ENCODE data around the gene G3BP1. TPM values are rescaled to one million over a fixed set of nuclear protein-coding genes. Genes with fewer than 3 reads are reported as not detected.
A peak's percentile ranks its signal among the peaks of the same experiment; 100 is the strongest.
"Not testable (repeated sequence)": the region's sequence is repeated elsewhere in the genome, so short reads cannot be mapped to it uniquely, and the experiment has no call there.

G3BP1 gene
- total RNA-seq (100 to 1,000 TPM in 5 of 9 donors, 10 to 100 TPM in 4; 61.4 to 167 (median 130) TPM), polyA plus RNA-seq (10 to 100 TPM; 11.5 to 90.3 (median 13.0) TPM)
- long read RNA-seq, donor 1, full-length matches to known transcripts = 18 of 18 reads
- long read RNA-seq, donor 1, partial matches to known transcripts = 0 of 18 reads
- long read RNA-seq, donor 1, other reads (novel, unspliced or antisense) = 0 of 18 reads
- long read RNA-seq, donor 2, full-length matches to known transcripts = 15 of 15 reads
- long read RNA-seq, donor 2, partial matches to known transcripts = 0 of 15 reads
- long read RNA-seq, donor 2, other reads (novel, unspliced or antisense) = 0 of 15 reads
- long read RNA-seq, donor 3, full-length matches to known transcripts = 18 of 18 reads
- long read RNA-seq, donor 3, partial matches to known transcripts = 0 of 18 reads
- long read RNA-seq, donor 3, other reads (novel, unspliced or antisense) = 0 of 18 reads
- long read RNA-seq, donor 4, full-length matches to known transcripts = 48 of 60 reads
- long read RNA-seq, donor 4, partial matches to known transcripts = 3 of 60 reads
- long read RNA-seq, donor 4, other reads (novel, unspliced or antisense) = 9 of 60 reads
- long read RNA-seq, donor 5, full-length matches to known transcripts = 196 of 222 reads
- long read RNA-seq, donor 5, partial matches to known transcripts = 4 of 222 reads
- long read RNA-seq, donor 5, other reads (novel, unspliced or antisense) = 22 of 222 reads
- long read RNA-seq, donor 6, full-length matches to known transcripts = 31 of 40 reads
- long read RNA-seq, donor 6, partial matches to known transcripts = 4 of 40 reads
- long read RNA-seq, donor 6, other reads (novel, unspliced or antisense) = 5 of 40 reads
- long read RNA-seq, donor 7, full-length matches to known transcripts = 6 of 11 reads
- long read RNA-seq, donor 7, partial matches to known transcripts = 5 of 11 reads
- long read RNA-seq, donor 7, other reads (novel, unspliced or antisense) = 0 of 11 reads
- long read RNA-seq, donor 8, full-length matches to known transcripts = 32 of 32 reads
- long read RNA-seq, donor 8, partial matches to known transcripts = 0 of 32 reads
- long read RNA-seq, donor 8, other reads (novel, unspliced or antisense) = 0 of 32 reads
- long read RNA-seq, donor 9, full-length matches to known transcripts = 18 of 18 reads
- long read RNA-seq, donor 9, partial matches to known transcripts = 0 of 18 reads
- long read RNA-seq, donor 9, other reads (novel, unspliced or antisense) = 0 of 18 reads
- long read RNA-seq, donor 10, full-length matches to known transcripts = 9 of 62 reads
- long read RNA-seq, donor 10, partial matches to known transcripts = 53 of 62 reads
- long read RNA-seq, donor 10, other reads (novel, unspliced or antisense) = 0 of 62 reads

GRCh38 chr5:151771259-151772028 lies at the start of gene G3BP1:
TSS of gene G3BP1 (plus strand) at chr5:151771954. CDS start at chr5:151786621, 14,667 bp downstream.
- WGBS, 4 donors = 0% methylated on average over 21 to 49 of the region's 49 CpGs
- Histone ChIP-seq H3K27me3 (no peaks in the 10 kb centered on the region), H3K27ac (peak within 1 kb of the TSS; percentile 94 to 99 (median 97)), H3K9me3 (replicated peaks in 1 of 3) (no peaks in the 10 kb centered on the region), H3K4me3 (peak within 1 kb of the TSS; percentile 12 to 83 (median 81)), H3K4me1 (replicated peaks in 1 of 2) (peaks cover 30 to 41% of the 10 kb centered on the region in 2 donors), H3K36me3 (replicated peaks in 1 of 2) (no peaks in the 10 kb centered on the region)
- TF ChIP-seq POLR2A (IDR thresholded peaks at IDR 0.05) (peak; percentile 96 to 99), CTCF (IDR thresholded peaks at IDR 0.05) (peak; percentile 21 to 66 (median 54))
- intact Hi-C loops (cut with DNase I) = no loop called here
- DNase-seq = peak; percentile 100

GRCh38 chr5:151722546-151722945 lies 49.2 kb upstream of the G3BP1 start:
- intact Hi-C loops (cut with DNase I) = loop anchor here in 1 of 2 donors (5.0 kb wide), 1 partner anchor 65 kb away; no protein-coding TSS in a partner anchor
- TF ChIP-seq CTCF (IDR thresholded peaks at IDR 0.05) (no peak), POLR2A (IDR thresholded peaks at IDR 0.05) (no peak)
- no peaks in the 10 kb centered on the region for H3K4me1 ChIP-seq (replicated peaks in 1 of 2)
- H3K27me3 ChIP-seq = no peaks in the 10 kb centered on the region
- no peaks in the 10 kb centered on the region for H3K36me3 ChIP-seq (replicated peaks in 1 of 2)
- H3K27ac ChIP-seq = no peak overlapping the region
- no peak overlapping the region for H3K4me3 ChIP-seq
- no peaks in the 10 kb centered on the region for H3K9me3 ChIP-seq (replicated peaks in 1 of 3)
- no peak for DNase-seq

GRCh38 chr5:151724360-151724759 lies 47.4 kb upstream of the G3BP1 start:
- Histone ChIP-seq H3K4me1 (replicated peaks in 1 of 2) (no peaks in the 10 kb centered on the region), H3K9me3 (replicated peaks in 1 of 3) (no peaks in the 10 kb centered on the region), H3K4me3 (no peak overlapping the region), H3K27ac (no peak overlapping the region), H3K36me3 (replicated peaks in 1 of 2) (no peaks in the 10 kb centered on the region), H3K27me3 (no peaks in the 10 kb centered on the region)
- DNase-seq = peak in 1 of 7 donors; percentile 30
- no peak for TF ChIP-seq POLR2A (IDR thresholded peaks at IDR 0.05)
- no peak for TF ChIP-seq CTCF (IDR thresholded peaks at IDR 0.05)
- intact Hi-C loops (cut with DNase I) = loop anchor here in 1 of 2 donors (5.0 kb wide), 1 partner anchor 67 kb away; no protein-coding TSS in a partner anchor
- 88 to 97% (median 92%) methylated on average over 2 of the region's 2 CpGs for WGBS, 4 donors

GRCh38 chr5:151729597-151729996 lies 42.2 kb upstream of the G3BP1 start:
- H3K4me1 ChIP-seq (replicated peaks in 1 of 2); DNase-seq; H3K9me3 ChIP-seq (replicated peaks in 1 of 3); intact Hi-C loops (cut with DNase I); H3K27ac ChIP-seq; H3K4me3 ChIP-seq; H3K27me3 ChIP-seq; H3K36me3 ChIP-seq (replicated peaks in 1 of 2): not testable (repeated sequence)
- WGBS, 4 donors = 77 to 84% (median 82%) methylated on average over 5 of the region's 5 CpGs
